Activated CD8-positive, alpha-beta T cell treated with anti-CD3 and anti-CD28 coated beads for 36 hours (primary cell): ENCODE results near the gene NME7. TPM values are rescaled to one million over a fixed set of nuclear protein-coding genes. Genes with fewer than 3 reads are reported as not detected.
A peak's percentile ranks its signal among the peaks of the same experiment; 100 is the strongest.
"Not testable (repeated sequence)": the region's sequence is repeated elsewhere in the genome, so short reads cannot be mapped to it uniquely, and the experiment has no call there.

Experiments
- ATAC-seq: fragments of 200-7000 bp; cut with Tn5 transposase; one replicate; pipeline ENCODE4 v1.10.0; 2021; ENCODE audit warnings: mild to moderate bottlenecking, moderate library complexity
- CTCF ChIA-PET: fragments of 350-600 bp; sonication (Branson Sonifier 250); formaldehyde crosslinking; loops from one replicate; lab custom pipeline; 2021; ENCODE audit warnings: antibody characterized with exemption; lab: Charles Lee
- POLR2A ChIA-PET: fragments of 350-600 bp; sonication (Branson Sonifier 250); formaldehyde crosslinking; loops from one replicate; lab custom pipeline; 2021; ENCODE audit warnings: antibody characterized with exemption; lab: Charles Lee
- DNase-seq: peaks from one replicate; pipeline ENCODE4 v3.0.0-alpha.2; 2020
- H3K27ac Mint-ChIP-seq: one replicate; pipeline ENCODE4 v1.8.0; 2021; ENCODE audit warnings: mild to moderate bottlenecking, mixed read lengths
- H3K27me3 Mint-ChIP-seq: one replicate; pipeline ENCODE4 v1.8.0; 2021; ENCODE audit warnings: mixed read lengths
- H3K36me3 Mint-ChIP-seq: one replicate; pipeline ENCODE4 v1.8.0; 2021; ENCODE audit warnings: low read depth, mixed read lengths
- H3K4me1 Mint-ChIP-seq: one replicate; pipeline ENCODE4 v1.8.0; 2021; ENCODE audit warnings: low read depth, mixed read lengths
- H3K4me3 Mint-ChIP-seq: one replicate; pipeline ENCODE4 v1.8.0; 2021; ENCODE audit warnings: mild to moderate bottlenecking, moderate library complexity, mixed read lengths
- H3K9me3 Mint-ChIP-seq: one replicate; pipeline ENCODE4 v1.8.0; 2021; ENCODE audit warnings: mixed read lengths
- intact Hi-C: fragments of 100-400 bp; cut with micrococcal nuclease; formaldehyde crosslinking; loops from one replicate; pipeline ENCODE4 v1.10.0; 2022
- total RNA-seq, 2 experiments: library from RNA; stranded (reverse); gene quantifications; one replicate each; pipeline ENCODE4 v1.2.3, GENCODE V29; 2021
- TF ChIP-seq, protein P1 (sequence below): fragments of 200-600 bp; IDR thresholded peaks from one replicate; pipeline ENCODE4 v1.8.0; 2022; ENCODE audit warnings: antibody characterized with exemption, mild to moderate bottlenecking

The NME7 gene, protein sequence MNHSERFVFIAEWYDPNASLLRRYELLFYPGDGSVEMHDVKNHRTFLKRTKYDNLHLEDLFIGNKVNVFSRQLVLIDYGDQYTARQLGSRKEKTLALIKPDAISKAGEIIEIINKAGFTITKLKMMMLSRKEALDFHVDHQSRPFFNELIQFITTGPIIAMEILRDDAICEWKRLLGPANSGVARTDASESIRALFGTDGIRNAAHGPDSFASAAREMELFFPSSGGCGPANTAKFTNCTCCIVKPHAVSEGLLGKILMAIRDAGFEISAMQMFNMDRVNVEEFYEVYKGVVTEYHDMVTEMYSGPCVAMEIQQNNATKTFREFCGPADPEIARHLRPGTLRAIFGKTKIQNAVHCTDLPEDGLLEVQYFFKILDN
- 10 to 100 TPM; 15.3 to 17.4 TPM for total RNA-seq

GRCh38 chr1:169367686-169368405 lies at the start of gene NME7, which contains the start of gene BLZF1:
NME7 (minus strand) TSS chr1:169367797; CDS start chr1:169367710, 87 bp downstream.
BLZF1 (plus strand) TSS chr1:169368195; CDS start chr1:169369523, 1,328 bp downstream.
- POLR2A ChIA-PET = interaction anchor here (0.7 to 1.8 kb wide), 6 partner anchors 17 to 179 kb away, joined by 3 to 6 read pairs (median 4); partner anchors contain the start of gene CCDC181
- CTCF ChIA-PET = interaction anchor here (1.1 to 1.8 kb wide), 2 partner anchors 764 to 1002 kb away, joined by 3 to 7 read pairs; no protein-coding TSS in a partner anchor
- H3K27me3 Mint-ChIP-seq = no peaks in the 10 kb centered on the region
- DNase-seq (peak; percentile 99), ATAC-seq (peak; percentile 93)
- intact Hi-C loops = loop anchor here (5.0 to 10.0 kb wide), 4 partner anchors 119 to 1023 kb away; partner anchors contain the start of genes ATP1B1 and SLC19A2
- H3K4me1 Mint-ChIP-seq = peaks cover 38% of the 10 kb centered on the region
- no peak within 1 kb of the TSS for H3K4me3 Mint-ChIP-seq
- H3K9me3 Mint-ChIP-seq = no peaks in the 10 kb centered on the region
- TF ChIP-seq, protein P1, sequence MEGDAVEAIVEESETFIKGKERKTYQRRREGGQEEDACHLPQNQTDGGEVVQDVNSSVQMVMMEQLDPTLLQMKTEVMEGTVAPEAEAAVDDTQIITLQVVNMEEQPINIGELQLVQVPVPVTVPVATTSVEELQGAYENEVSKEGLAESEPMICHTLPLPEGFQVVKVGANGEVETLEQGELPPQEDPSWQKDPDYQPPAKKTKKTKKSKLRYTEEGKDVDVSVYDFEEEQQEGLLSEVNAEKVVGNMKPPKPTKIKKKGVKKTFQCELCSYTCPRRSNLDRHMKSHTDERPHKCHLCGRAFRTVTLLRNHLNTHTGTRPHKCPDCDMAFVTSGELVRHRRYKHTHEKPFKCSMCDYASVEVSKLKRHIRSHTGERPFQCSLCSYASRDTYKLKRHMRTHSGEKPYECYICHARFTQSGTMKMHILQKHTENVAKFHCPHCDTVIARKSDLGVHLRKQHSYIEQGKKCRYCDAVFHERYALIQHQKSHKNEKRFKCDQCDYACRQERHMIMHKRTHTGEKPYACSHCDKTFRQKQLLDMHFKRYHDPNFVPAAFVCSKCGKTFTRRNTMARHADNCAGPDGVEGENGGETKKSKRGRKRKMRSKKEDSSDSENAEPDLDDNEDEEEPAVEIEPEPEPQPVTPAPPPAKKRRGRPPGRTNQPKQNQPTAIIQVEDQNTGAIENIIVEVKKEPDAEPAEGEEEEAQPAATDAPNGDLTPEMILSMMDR = no peak
- no peak within 1 kb of the TSS for H3K27ac Mint-ChIP-seq
- peaks cover 19% of the 10 kb centered on the region for H3K36me3 Mint-ChIP-seq

GRCh38 chr1:169414952-169415351 lies 47.4 kb upstream of the NME7 start:
- H3K27ac Mint-ChIP-seq = no peak overlapping the region
- H3K27me3 Mint-ChIP-seq = peaks cover 2% of the 10 kb centered on the region
- intact Hi-C loops = no loop called here
- DNase-seq = no peak
- peaks cover 16% of the 10 kb centered on the region for H3K9me3 Mint-ChIP-seq
- TF ChIP-seq, protein P1 = no peak
- ChIA-PET CTCF (no interaction called here), POLR2A (interaction anchor here (0.6 to 1.0 kb wide), 2 partner anchors 13 to 473 kb away, joined by 3 read pairs; no protein-coding TSS in a partner anchor)
- H3K4me3 Mint-ChIP-seq = no peak overlapping the region
- no peaks in the 10 kb centered on the region for H3K4me1 Mint-ChIP-seq
- no peak for ATAC-seq
- H3K36me3 Mint-ChIP-seq = no peaks in the 10 kb centered on the region

DNA sequence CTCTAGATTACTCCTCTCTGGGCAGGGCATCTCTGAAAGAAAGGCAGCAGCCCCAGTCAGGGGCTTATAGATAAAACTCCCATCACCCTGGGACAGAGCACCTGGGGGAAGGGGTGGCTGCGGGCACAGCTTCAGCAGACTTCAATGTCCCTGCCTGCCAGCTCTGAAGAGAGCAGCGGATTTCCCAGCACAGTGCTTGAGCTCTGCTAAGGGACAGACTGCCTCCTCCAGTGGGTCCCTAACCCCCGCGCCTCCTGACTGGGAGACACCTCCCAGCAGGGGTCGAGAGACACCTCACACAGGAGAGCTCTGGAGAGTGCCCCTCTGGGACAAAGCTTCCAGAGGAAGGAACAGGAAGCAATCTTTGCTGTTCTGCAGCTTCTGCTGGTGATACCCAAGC lies 40.7 kb upstream of the NME7 start:
- H3K27ac Mint-ChIP-seq, intact Hi-C loops, ATAC-seq: not testable (repeated sequence)

GRCh38 chr1:169402578-169402977 lies 35.0 kb upstream of the NME7 start:
- DNase-seq, H3K36me3 Mint-ChIP-seq, H3K4me3 Mint-ChIP-seq, intact Hi-C loops, POLR2A ChIA-PET, ATAC-seq, H3K27ac Mint-ChIP-seq, CTCF ChIA-PET, H3K27me3 Mint-ChIP-seq, H3K4me1 Mint-ChIP-seq: not testable (repeated sequence)
- peaks cover 28% of the 10 kb centered on the region for H3K9me3 Mint-ChIP-seq

More for the DNA sequence above, 40.7 kb upstream of the NME7 start:
- CTCF ChIA-PET, H3K27me3 Mint-ChIP-seq, H3K4me3 Mint-ChIP-seq, H3K36me3 Mint-ChIP-seq, DNase-seq, H3K4me1 Mint-ChIP-seq, POLR2A ChIA-PET: not testable (repeated sequence)
- H3K9me3 Mint-ChIP-seq = peaks cover 35% of the 10 kb centered on the region

GRCh38 chr1:169395955-169396354 lies 28.4 kb upstream of the NME7 start:
- Mint-ChIP-seq H3K27me3 (no peaks in the 10 kb centered on the region), H3K27ac (no peak overlapping the region), H3K4me3 (no peak overlapping the region), H3K36me3 (peaks cover 19% of the 10 kb centered on the region), H3K9me3 (peaks cover 2% of the 10 kb centered on the region), H3K4me1 (no peaks in the 10 kb centered on the region)
- intact Hi-C loops = no loop called here
- DNase-seq = no peak
- POLR2A ChIA-PET = no interaction called here
- TF ChIP-seq, protein P1 = no peak
- no peak for ATAC-seq
- CTCF ChIA-PET = no interaction called here
